Calu3 (cell line): ENCODE measurements around the gene GPI. TPM values are rescaled to one million over a fixed set of nuclear protein-coding genes. Genes with fewer than 3 reads are reported as not detected.

Experiments
- BruUV-seq: library from RNA; stranded (reverse); fragments of 400-500 nt; replicated peaks from 2 replicates; lab custom pipeline; 2021; lab: Mats Ljungman, UMichigan
- CTCF ChIA-PET: fragments of 300-600 bp; sonication (Branson Sonifier 250); formaldehyde crosslinking; loops from one replicate; lab custom pipeline; 2022; ENCODE audit warnings: antibody characterized with exemption; lab: Charles Lee
- DNase-seq: peaks from one replicate; pipeline ENCODE4 v3.0.0; 2022
- H3K27ac Mint-ChIP-seq: one replicate; pipeline ENCODE4 v1.8.0; 2022; ENCODE audit warnings: mixed read lengths; ENCODE audit not compliant: unreplicated experiment
- H3K27me3 Mint-ChIP-seq: one replicate; pipeline ENCODE4 v1.8.0; 2022; ENCODE audit warnings: mixed read lengths; ENCODE audit not compliant: unreplicated experiment
- H3K36me3 Mint-ChIP-seq: one replicate; pipeline ENCODE4 v1.8.0; 2022; ENCODE audit warnings: mild to moderate bottlenecking, moderate library complexity, mixed read lengths; ENCODE audit not compliant: insufficient read depth, unreplicated experiment
- H3K4me1 Mint-ChIP-seq: one replicate; pipeline ENCODE4 v1.8.0; 2022; ENCODE audit warnings: mild to moderate bottlenecking, low read depth, mixed read lengths; ENCODE audit not compliant: unreplicated experiment
- H3K4me3 Mint-ChIP-seq: one replicate; pipeline ENCODE4 v1.8.0; 2022; ENCODE audit warnings: mild to moderate bottlenecking, low read depth, moderate library complexity, mixed read lengths; ENCODE audit not compliant: unreplicated experiment
- H3K9me3 Mint-ChIP-seq: one replicate; pipeline ENCODE4 v1.8.0; 2022; ENCODE audit warnings: low read depth, mixed read lengths; ENCODE audit not compliant: unreplicated experiment
- CTCF ChIP-seq: fragments of 200-600 bp; IDR thresholded peaks from one replicate; pipeline ENCODE4 v1.8.0; 2022; ENCODE audit warnings: antibody characterized with exemption; ENCODE audit not compliant: unreplicated experiment
- intact Hi-C: fragments of 100-400 bp; cut with micrococcal nuclease; formaldehyde crosslinking; loops from one replicate; pipeline ENCODE4 v1.10.0; 2022; ENCODE audit not compliant: unreplicated experiment
- total RNA-seq: library from RNA; stranded (reverse); gene quantifications from 2 replicates; pipeline ENCODE4 v1.2.3, GENCODE V29; 2022

The GPI gene
- total RNA-seq, 1 experiment from 2014 or later, result 375 TPM

GRCh38 chr19:34409189-34410164, 44.5 kb downstream of the GPI start:
- no peak overlapping the region for H3K4me3 Mint-ChIP-seq
- no peak for DNase-seq
- no peak overlapping the region for H3K27ac Mint-ChIP-seq
- intact Hi-C loops, result no loop called here
- H3K36me3 Mint-ChIP-seq, result peaks cover 39% of the 10 kb centered on the region
- no peaks in the 10 kb centered on the region for H3K4me1 Mint-ChIP-seq
- TF ChIP-seq CTCF, result no peak
- no TSS peak for BruUV-seq
- no peaks in the 10 kb centered on the region for H3K27me3 Mint-ChIP-seq
- no peaks in the 10 kb centered on the region for H3K9me3 Mint-ChIP-seq
- CTCF ChIA-PET, result interaction anchor here (1.0 kb wide), 1 partner anchor 13 kb away, joined by 4 read pairs; no protein-coding TSS in a partner anchor

GRCh38 chr19:34411216-34411615, 46.2 kb downstream of the GPI start:
- intact Hi-C loops, result no loop called here
- H3K36me3 Mint-ChIP-seq, result peaks cover 46% of the 10 kb centered on the region

GRCh38 chr19:34416021-34416545, 51.1 kb downstream of the GPI start:
- intact Hi-C loops, result no loop called here
- H3K36me3 Mint-ChIP-seq, result peaks cover 57% of the 10 kb centered on the region
- H3K4me3 Mint-ChIP-seq, result no peak overlapping the region
- BruUV-seq, result no TSS peak
- H3K27ac Mint-ChIP-seq, result no peak overlapping the region
- H3K9me3 Mint-ChIP-seq, result no peaks in the 10 kb centered on the region
- CTCF ChIA-PET, result interaction anchor here (0.6 kb wide), 1 partner anchor 11 kb away, joined by 4 read pairs; no protein-coding TSS in a partner anchor
- no peaks in the 10 kb centered on the region for H3K4me1 Mint-ChIP-seq
- TF ChIP-seq CTCF, result no peak
- no peak for DNase-seq
- no peaks in the 10 kb centered on the region for H3K27me3 Mint-ChIP-seq

More at GRCh38 chr19:34411216-34411615, 46.2 kb downstream of the GPI start:
- BruUV-seq, result no TSS peak
- no peaks in the 10 kb centered on the region for H3K4me1 Mint-ChIP-seq
- CTCF ChIA-PET, result interaction anchor here (0.7 kb wide), 1 partner anchor 38 kb away, joined by 4 read pairs; no protein-coding TSS in a partner anchor
- H3K27me3 Mint-ChIP-seq, result no peaks in the 10 kb centered on the region
- no peak for TF ChIP-seq CTCF
- no peak overlapping the region for H3K27ac Mint-ChIP-seq
- H3K4me3 Mint-ChIP-seq, result no peak overlapping the region
- DNase-seq, result no peak
- H3K9me3 Mint-ChIP-seq, result no peaks in the 10 kb centered on the region

GRCh38 chr19:34418300-34418699, 53.3 kb downstream of the GPI start:
- TF ChIP-seq CTCF, result no peak
- peaks cover 48% of the 10 kb centered on the region for H3K36me3 Mint-ChIP-seq
- H3K4me3 Mint-ChIP-seq, result no peak overlapping the region
- intact Hi-C loops, result no loop called here
- CTCF ChIA-PET, result no interaction called here
- no peaks in the 10 kb centered on the region for H3K4me1 Mint-ChIP-seq
- no peak for DNase-seq
- no TSS peak for BruUV-seq
- no peak overlapping the region for H3K27ac Mint-ChIP-seq
- H3K27me3 Mint-ChIP-seq, result no peaks in the 10 kb centered on the region
- H3K9me3 Mint-ChIP-seq, result no peaks in the 10 kb centered on the region
